Chondrocyte (in vitro differentiated cells): ENCODE data around the gene CENPA. TPM values are rescaled to one million over a fixed set of nuclear protein-coding genes. Genes with fewer than 3 reads are reported as not detected.

Source experiments
- DNase-seq: peaks from one replicate; pipeline ENCODE4 v3.0.0; 2021; ENCODE audit warnings: mixed read lengths, low spot score
- H3K27ac Mint-ChIP-seq: one replicate; pipeline ENCODE4 v1.8.0; 2021; ENCODE audit warnings: mild to moderate bottlenecking, moderate library complexity, mixed read lengths; ENCODE audit not compliant: unreplicated experiment
- H3K27me3 Mint-ChIP-seq: 2 replicates; pipeline ENCODE4 v1.8.0; 2021; ENCODE audit warnings: low read depth, mixed read lengths
- H3K36me3 Mint-ChIP-seq: 2 replicates; pipeline ENCODE4 v1.8.0; 2021; ENCODE audit warnings: low read depth, mixed read lengths
- H3K4me1 Mint-ChIP-seq: 2 replicates; pipeline ENCODE4 v1.8.0; 2021; ENCODE audit warnings: low read depth, mild to moderate bottlenecking, mixed read lengths
- H3K4me3 Mint-ChIP-seq: one replicate; pipeline ENCODE4 v1.8.0; 2021; ENCODE audit warnings: mild to moderate bottlenecking, moderate library complexity, mixed read lengths; ENCODE audit not compliant: unreplicated experiment
- H3K9me3 Mint-ChIP-seq: 2 replicates; pipeline ENCODE4 v1.8.0; 2021; ENCODE audit warnings: low read depth, mixed read lengths
- CTCF ChIP-seq: fragments of 200-600 bp; sonication (generic); IDR thresholded peaks from 2 replicates; pipeline ENCODE4 v1.5.0; 2021; ENCODE audit warnings: antibody characterized with exemption, mild to moderate bottlenecking, moderate library complexity
- total RNA-seq: library from RNA; stranded (reverse); gene quantifications from 3 replicates; pipeline ENCODE4 v1.2.1, GENCODE V29; 2021

CENPA gene
- total RNA-seq, 1 donor from 2014 or later = 4.6 TPM

DNA sequence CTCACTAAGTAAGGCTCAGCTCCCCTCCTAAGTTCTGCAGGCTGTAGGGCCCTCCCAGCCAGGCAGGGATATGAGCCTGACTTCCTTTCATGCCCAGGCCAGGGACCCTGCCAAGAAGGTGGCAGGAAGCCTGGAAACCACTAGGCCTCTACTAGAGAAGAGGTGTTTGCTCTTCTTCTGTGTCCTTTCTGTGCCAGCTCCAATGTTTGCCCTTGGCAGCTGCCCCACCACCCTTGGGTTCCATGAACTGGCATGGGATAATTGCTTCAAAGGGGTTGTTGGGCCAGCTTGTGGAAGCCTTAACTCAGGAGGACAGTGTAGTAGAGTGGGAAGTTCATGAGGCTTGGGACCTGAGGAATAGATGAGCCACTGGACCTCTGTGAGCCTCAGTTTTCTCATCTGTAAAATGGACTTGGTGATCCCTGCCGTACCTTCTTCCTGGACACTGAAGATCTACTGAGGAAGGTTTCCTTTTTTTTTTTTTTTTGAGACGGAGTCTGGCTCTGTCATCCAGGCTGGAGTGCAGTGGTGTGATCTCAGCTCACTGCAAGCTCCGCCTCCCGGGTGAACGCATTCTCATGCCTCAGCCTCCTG lies 17.9 kb upstream of the CENPA start:
- H3K4me3 Mint-ChIP-seq = no peak overlapping the region
- H3K27ac Mint-ChIP-seq = no peak overlapping the region
- H3K4me1 Mint-ChIP-seq = peaks cover 78% of the 10 kb centered on the region
- no peaks in the 10 kb centered on the region for H3K36me3 Mint-ChIP-seq
- TF ChIP-seq CTCF = no peak
- no peak for DNase-seq
- H3K9me3 Mint-ChIP-seq = no peaks in the 10 kb centered on the region
- H3K27me3 Mint-ChIP-seq = no peaks in the 10 kb centered on the region

DNA sequence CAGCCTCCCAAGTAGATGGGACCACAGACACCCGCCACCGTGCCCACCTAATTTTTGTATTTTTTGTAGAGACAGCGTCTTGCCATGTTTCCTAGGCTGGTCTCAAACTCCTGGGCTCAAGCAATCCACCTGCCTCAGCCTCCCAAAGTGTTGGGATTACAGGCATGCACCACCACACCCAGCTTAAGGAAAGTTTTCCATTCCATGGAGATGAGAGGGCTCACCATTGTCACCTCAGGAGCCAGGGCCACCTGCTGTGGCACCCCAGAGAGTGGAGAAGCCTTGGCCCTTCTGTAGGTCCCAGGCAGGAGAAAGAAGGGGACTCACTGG lies 17.1 kb upstream of the CENPA start:
- H3K9me3 Mint-ChIP-seq = no peaks in the 10 kb centered on the region
- no peak overlapping the region for H3K4me3 Mint-ChIP-seq
- H3K4me1 Mint-ChIP-seq = peaks cover 71% of the 10 kb centered on the region
- no peaks in the 10 kb centered on the region for H3K27me3 Mint-ChIP-seq
- no peak for DNase-seq
- no peak for TF ChIP-seq CTCF
- no peaks in the 10 kb centered on the region for H3K36me3 Mint-ChIP-seq
- H3K27ac Mint-ChIP-seq = peak overlapping the region; percentile 5

DNA sequence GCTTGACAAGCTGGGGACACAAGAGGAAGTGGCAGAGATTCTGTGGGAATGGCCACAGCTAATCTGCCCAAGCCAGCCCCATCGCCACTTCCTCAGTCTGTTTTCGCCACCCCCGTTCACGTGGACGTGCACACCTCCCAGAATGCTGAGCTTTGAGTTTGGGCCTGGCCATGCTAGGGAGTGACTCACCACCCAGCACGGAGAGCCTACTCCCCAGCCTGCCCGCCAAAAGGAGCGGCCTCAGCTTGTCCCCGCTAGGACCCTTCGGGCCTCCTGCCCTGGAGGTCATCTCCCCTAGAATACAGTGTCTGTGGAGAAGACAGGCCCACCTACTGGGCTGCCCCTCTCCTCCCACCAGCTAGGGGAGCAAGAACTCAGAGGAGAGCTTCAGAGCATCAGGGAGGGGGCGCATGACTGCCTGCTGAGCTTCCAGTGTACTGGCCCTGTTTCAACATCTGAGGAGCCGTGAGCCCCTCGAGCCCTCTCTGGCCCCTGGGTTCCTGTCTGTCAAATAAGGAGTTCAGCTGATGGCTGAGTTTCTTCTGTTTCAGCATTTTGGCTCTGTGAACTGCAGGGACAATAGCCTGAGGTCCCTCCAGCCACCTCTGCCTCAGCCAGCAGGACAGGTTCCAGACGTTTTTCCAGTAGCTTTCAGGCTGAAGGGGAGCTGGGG lies 16.6 kb upstream of the CENPA start:
- H3K27ac Mint-ChIP-seq = peak overlapping the region; percentile 71
- H3K4me1 Mint-ChIP-seq = peaks cover 69% of the 10 kb centered on the region
- no peaks in the 10 kb centered on the region for H3K36me3 Mint-ChIP-seq
- no peak for DNase-seq
- H3K9me3 Mint-ChIP-seq = no peaks in the 10 kb centered on the region
- no peak overlapping the region for H3K4me3 Mint-ChIP-seq
- no peak for TF ChIP-seq CTCF
- H3K27me3 Mint-ChIP-seq = no peaks in the 10 kb centered on the region

DNA sequence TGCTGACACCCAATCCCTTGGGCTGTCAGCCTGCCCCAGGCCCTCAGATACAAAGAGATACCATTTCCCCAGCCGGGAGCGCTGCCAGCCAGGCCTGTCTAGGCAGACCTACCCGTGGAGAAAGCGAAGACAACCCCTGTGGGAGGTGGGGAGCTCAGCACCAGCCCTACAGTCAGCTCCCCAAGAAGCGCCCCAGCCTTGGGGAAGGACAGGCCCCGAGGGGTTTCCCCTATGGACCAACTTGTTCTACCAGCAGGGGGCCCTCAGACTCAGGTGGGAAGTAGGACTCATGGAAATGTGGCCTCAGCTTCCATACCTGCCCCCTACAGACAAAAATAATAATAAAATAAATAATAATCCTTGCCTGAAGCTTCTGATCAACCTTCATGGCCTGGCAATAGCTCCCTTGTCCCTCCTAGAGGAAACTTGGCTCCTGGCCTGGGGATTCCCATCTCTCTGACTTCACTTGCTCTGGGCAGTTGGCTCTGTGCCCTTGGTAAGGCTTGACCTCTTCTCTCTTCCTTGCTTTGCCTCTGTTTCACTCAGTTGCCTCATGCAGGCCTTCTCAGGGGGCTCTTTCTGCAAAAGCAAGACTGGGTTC lies 14.8 kb upstream of the CENPA start:
- TF ChIP-seq CTCF = peak; percentile 64
- Mint-ChIP-seq H3K4me3 (no peak overlapping the region), H3K4me1 (peaks cover 53% of the 10 kb centered on the region), H3K27ac (peak overlapping the region; percentile 89), H3K36me3 (peaks cover 7% of the 10 kb centered on the region), H3K27me3 (no peaks in the 10 kb centered on the region), H3K9me3 (no peaks in the 10 kb centered on the region)
- DNase-seq = peak; percentile 65

DNA sequence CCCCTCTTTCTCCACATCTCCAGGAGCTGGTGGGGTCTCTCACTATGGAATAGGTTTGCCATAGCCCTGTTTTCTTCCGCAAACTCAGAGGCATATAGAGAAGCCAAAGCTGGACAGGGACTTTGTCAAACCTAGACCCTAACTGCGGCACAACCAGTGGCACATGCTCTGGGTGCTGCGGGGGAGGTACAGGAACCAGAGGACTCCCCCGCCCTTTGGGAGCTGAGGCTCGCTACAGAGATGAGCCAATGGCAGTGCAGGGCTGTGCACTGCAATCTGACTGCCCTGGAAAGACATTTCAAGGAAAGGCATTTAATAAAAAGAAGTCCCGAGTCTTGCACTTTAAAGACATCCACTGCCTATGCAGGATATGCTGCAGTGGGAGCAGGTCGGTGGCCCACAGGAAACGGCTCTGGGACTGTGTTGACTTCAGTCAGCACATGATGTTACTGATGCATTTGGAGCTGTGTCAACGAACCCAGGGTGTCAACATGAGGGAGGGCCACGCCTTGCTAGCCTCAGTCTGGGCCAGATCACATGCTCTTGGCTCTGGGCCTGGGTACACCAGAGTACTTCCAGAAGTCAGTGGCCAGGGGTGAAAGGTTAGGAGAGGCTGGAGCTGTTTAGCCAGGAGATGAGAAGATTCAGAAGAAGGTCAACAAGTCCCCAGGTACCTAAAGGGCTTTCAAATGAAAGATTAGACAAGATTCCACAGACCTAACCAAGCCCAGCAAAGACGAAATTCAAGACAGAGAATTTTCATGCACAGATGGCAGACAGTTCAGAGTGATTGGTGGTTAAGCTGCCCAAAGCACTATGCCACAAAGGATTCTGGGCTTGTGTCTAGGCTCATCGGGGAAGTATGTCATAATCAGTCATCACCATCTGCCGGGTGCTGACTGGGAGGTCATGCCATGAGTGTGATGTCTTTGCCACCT lies 13.5 kb upstream of the CENPA start:
- H3K27me3 Mint-ChIP-seq = no peaks in the 10 kb centered on the region
- H3K27ac Mint-ChIP-seq = peak overlapping the region; percentile 89
- no peak for DNase-seq
- no peaks in the 10 kb centered on the region for H3K9me3 Mint-ChIP-seq
- peaks cover 13% of the 10 kb centered on the region for H3K36me3 Mint-ChIP-seq
- TF ChIP-seq CTCF = no peak
- no peak overlapping the region for H3K4me3 Mint-ChIP-seq
- peaks cover 43% of the 10 kb centered on the region for H3K4me1 Mint-ChIP-seq
